Subcutaneous adipose tissue (tissue), 4 donors: ENCODE data around the gene NDST4. TPM values are rescaled to one million over a fixed set of nuclear protein-coding genes. Genes with fewer than 3 reads are reported as not detected.

Experiments used
- CTCF ChIP-seq: fragments of 450-650 bp; IDR thresholded peaks from one replicate; pipeline ENCODE4 v1.5.1; 2016; ENCODE audit warnings: low read depth, mild to moderate bottlenecking, control low read depth, antibody characterized with exemption, moderate library complexity
- total RNA-seq, 4 donors: library from RNA; depleted of rRNA; stranded (reverse); fragments of >200 nt; gene quantifications; one replicate each; pipeline ENCODE4 v1.1.0, GENCODE V29; 2016

NDST4 gene
- total RNA-seq, 4 donors from 2014 or later, result 0.66 TPM; not detected in 3

GRCh38 chr4:114879916-114880669, 233.3 kb downstream of the NDST4 start:
- TF ChIP-seq CTCF, result no peak

- no peak for TF ChIP-seq CTCF
Measured at GRCh38 chr4:114875630-114876029, 237.8 kb downstream of the NDST4 start.

- TF ChIP-seq CTCF, result no peak
Measured at GRCh38 chr4:114874321-114874720, 239.1 kb downstream of the NDST4 start.

- TF ChIP-seq CTCF, result no peak
Measured at GRCh38 chr4:114870987-114871386, 242.4 kb downstream of the NDST4 start.

- TF ChIP-seq CTCF, result no peak
Measured at GRCh38 chr4:114866901-114867670, 246.3 kb downstream of the NDST4 start.

GRCh38 chr4:114864060-114864459, 249.4 kb downstream of the NDST4 start:
- no peak for TF ChIP-seq CTCF

- TF ChIP-seq CTCF, result no peak
Measured at GRCh38 chr4:114860786-114861185, 252.6 kb downstream of the NDST4 start.
